ENCODE measurements around the gene OPRL1.

- TF ChIP-seq, protein P1, sequence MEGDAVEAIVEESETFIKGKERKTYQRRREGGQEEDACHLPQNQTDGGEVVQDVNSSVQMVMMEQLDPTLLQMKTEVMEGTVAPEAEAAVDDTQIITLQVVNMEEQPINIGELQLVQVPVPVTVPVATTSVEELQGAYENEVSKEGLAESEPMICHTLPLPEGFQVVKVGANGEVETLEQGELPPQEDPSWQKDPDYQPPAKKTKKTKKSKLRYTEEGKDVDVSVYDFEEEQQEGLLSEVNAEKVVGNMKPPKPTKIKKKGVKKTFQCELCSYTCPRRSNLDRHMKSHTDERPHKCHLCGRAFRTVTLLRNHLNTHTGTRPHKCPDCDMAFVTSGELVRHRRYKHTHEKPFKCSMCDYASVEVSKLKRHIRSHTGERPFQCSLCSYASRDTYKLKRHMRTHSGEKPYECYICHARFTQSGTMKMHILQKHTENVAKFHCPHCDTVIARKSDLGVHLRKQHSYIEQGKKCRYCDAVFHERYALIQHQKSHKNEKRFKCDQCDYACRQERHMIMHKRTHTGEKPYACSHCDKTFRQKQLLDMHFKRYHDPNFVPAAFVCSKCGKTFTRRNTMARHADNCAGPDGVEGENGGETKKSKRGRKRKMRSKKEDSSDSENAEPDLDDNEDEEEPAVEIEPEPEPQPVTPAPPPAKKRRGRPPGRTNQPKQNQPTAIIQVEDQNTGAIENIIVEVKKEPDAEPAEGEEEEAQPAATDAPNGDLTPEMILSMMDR (IDR thresholded peaks at IDR 0.05; ENCODE audit: insufficient read depth, low read length, poor library complexity, severe bottlenecking): no peak
- TF ChIP-seq EZH2phosphoT487 (conservative IDR thresholded peaks at IDR 0.05; ENCODE audit: low read length): no peak
Observed at GRCh38 chr20:64113444-64113775, 33.5 kb downstream of the OPRL1 start.
